HL-60 (cell line): Measurements from ENCODE around the gene WT1.

Source experiments
- SPI1 ChIP-seq: IDR thresholded peaks from 2 replicates; pipeline ENCODE4 v1.6.1; 2012; ENCODE audit warnings: low read depth, mild to moderate bottlenecking, borderline replicate concordance
- TF ChIP-seq, protein P1 (sequence below): IDR thresholded peaks from one replicate; pipeline ENCODE4 v1.5.1; 2011; ENCODE audit warnings: low read length, control low read depth, inconsistent platforms; ENCODE audit not compliant: insufficient read depth

DNA sequence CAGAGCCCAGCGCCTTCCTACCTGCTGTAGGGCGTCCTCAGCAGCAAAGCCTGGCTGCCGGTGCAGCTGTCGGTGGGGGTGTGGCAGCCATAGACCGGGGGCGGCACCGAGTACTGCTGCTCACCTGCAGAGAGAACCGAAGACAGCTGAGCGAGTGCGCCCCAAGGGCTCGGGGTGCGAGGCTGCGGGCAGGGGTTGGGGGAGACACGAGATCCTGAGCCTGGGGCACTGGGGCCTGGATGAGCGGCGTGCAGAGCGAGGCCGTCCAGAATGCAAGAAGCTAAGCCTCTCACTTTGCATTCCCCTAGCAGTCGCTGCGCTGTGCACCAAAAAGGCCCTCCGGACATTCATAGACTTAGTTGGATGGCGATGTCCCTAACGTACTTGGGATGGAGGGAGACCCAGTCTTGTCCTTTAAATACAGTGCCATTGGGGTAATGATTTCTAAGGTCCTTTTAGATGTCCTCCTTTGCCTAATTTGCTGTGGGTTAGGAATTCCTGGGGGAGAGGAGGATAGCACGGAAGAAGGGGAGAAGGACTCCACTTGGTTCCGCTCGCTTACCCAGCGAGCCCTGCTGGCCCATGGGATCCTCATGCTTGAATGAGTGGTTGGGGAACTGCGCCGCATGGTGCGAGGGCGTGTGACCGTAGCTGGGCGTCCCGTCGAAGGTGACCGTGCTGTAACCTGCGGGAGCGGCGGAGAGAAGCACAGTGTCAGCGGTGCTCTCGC, 7.2 kb downstream of the WT1 start:
- TF ChIP-seq, protein P1, sequence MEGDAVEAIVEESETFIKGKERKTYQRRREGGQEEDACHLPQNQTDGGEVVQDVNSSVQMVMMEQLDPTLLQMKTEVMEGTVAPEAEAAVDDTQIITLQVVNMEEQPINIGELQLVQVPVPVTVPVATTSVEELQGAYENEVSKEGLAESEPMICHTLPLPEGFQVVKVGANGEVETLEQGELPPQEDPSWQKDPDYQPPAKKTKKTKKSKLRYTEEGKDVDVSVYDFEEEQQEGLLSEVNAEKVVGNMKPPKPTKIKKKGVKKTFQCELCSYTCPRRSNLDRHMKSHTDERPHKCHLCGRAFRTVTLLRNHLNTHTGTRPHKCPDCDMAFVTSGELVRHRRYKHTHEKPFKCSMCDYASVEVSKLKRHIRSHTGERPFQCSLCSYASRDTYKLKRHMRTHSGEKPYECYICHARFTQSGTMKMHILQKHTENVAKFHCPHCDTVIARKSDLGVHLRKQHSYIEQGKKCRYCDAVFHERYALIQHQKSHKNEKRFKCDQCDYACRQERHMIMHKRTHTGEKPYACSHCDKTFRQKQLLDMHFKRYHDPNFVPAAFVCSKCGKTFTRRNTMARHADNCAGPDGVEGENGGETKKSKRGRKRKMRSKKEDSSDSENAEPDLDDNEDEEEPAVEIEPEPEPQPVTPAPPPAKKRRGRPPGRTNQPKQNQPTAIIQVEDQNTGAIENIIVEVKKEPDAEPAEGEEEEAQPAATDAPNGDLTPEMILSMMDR = no peak
- TF ChIP-seq SPI1 = no peak
